ENCODE measurements around the gene CDK5RAP2. TPM values are rescaled to one million over a fixed set of nuclear protein-coding genes. Genes with fewer than 3 reads are reported as not detected.
A peak's percentile ranks its signal among the peaks of the same experiment; 100 is the strongest.

Gene CDK5RAP2
- total RNA-seq, 1 donor from 2014 or later, result 33.6 TPM

DNA sequence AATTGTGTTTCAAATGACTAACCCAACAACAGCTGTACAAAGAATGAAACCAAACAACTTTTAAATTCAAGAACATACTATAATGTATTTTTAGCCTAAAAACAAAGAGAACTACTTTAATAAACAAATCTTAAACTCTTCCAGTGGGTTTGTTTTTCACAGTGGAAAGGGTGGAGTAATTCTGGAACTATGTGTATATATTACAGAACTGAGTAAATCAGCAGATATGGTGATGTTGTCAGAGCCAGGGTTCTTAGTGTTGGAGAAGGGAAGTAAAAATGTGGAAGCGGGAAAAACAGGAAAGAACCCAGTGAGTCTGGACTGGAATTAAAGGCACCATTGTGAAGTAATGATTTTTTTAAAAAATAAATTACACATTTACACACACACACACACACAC, 144.9 kb downstream of the CDK5RAP2 start:
- intact Hi-C loops (cut with DNase I), result no loop called here
- H3K36me3 ChIP-seq, result peaks cover 7 to 16% of the 10 kb centered on the region in 2 donors
- no peak overlapping the region for H3K27ac ChIP-seq
- H3K4me3 ChIP-seq, result no peak overlapping the region
- TF ChIP-seq, protein P1, sequence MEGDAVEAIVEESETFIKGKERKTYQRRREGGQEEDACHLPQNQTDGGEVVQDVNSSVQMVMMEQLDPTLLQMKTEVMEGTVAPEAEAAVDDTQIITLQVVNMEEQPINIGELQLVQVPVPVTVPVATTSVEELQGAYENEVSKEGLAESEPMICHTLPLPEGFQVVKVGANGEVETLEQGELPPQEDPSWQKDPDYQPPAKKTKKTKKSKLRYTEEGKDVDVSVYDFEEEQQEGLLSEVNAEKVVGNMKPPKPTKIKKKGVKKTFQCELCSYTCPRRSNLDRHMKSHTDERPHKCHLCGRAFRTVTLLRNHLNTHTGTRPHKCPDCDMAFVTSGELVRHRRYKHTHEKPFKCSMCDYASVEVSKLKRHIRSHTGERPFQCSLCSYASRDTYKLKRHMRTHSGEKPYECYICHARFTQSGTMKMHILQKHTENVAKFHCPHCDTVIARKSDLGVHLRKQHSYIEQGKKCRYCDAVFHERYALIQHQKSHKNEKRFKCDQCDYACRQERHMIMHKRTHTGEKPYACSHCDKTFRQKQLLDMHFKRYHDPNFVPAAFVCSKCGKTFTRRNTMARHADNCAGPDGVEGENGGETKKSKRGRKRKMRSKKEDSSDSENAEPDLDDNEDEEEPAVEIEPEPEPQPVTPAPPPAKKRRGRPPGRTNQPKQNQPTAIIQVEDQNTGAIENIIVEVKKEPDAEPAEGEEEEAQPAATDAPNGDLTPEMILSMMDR (IDR thresholded peaks at IDR 0.05), result no peak
- no peaks in the 10 kb centered on the region for H3K27me3 ChIP-seq
- H3K4me1 ChIP-seq, result peaks cover 0 to 3% of the 10 kb centered on the region in 2 donors
- DNase-seq (ENCODE audit: low spot score in 2 of 2), result no peak
- H3K9me3 ChIP-seq, result no peaks in the 10 kb centered on the region

DNA sequence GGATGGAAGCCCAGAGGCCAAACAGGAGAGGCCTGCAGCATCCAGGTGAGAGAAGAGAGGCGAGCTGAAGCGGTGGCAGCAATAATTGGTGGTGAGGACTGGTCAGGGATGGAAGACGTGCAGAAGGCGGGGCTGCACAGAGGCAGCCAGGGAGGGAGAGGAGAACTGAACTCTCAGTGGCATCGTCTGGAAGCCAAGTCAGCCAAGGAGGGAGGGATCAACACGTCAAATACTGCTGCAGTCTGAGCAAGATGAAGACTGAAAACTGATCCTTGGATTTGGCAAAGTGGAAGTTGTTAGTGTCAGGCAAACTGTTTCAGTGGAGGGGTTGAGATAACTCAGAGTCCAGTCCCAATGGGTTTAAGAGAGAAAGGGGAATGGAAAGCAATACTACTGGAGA, 145.4 kb downstream of the CDK5RAP2 start:
- DNase-seq (ENCODE audit: low spot score in 2 of 2), result no peak
- intact Hi-C loops (cut with DNase I), result no loop called here
- peaks cover 7 to 14% of the 10 kb centered on the region in 2 donors for H3K36me3 ChIP-seq
- H3K27ac ChIP-seq, result peak overlapping the region in 1 of 2 donors; percentile 40
- H3K4me3 ChIP-seq, result no peak overlapping the region
- H3K27me3 ChIP-seq, result no peaks in the 10 kb centered on the region
- H3K4me1 ChIP-seq, result peaks cover 0 to 3% of the 10 kb centered on the region in 2 donors
- TF ChIP-seq, protein P1 (IDR thresholded peaks at IDR 0.05), result no peak
- no peaks in the 10 kb centered on the region for H3K9me3 ChIP-seq

DNA sequence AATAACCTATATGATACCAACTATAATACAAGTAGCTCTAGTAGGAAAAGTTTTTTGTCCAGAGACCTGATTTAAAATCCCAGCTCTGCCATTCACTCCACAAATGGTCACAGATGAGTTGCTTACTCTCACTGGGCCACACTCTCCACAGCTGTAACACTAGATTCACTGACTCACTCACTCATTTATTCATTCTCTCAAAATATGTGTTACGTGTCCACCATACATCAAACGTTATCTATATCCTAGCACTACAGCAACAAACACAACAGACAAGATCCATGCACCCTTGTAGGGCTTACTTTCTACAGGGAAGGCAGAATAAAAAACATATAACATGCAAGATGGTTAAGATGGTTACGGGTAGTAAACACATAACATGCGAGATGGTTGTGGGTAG, 146.3 kb downstream of the CDK5RAP2 start:
- Histone ChIP-seq H3K36me3 (peaks cover 0 to 6% of the 10 kb centered on the region in 2 donors), H3K27me3 (no peaks in the 10 kb centered on the region), H3K4me3 (no peak overlapping the region), H3K27ac (no peak overlapping the region), H3K4me1 (peaks cover 0 to 3% of the 10 kb centered on the region in 2 donors), H3K9me3 (no peaks in the 10 kb centered on the region)
- DNase-seq (ENCODE audit: low spot score in 2 of 2), result no peak
- TF ChIP-seq, protein P1 (IDR thresholded peaks at IDR 0.05), result no peak
- intact Hi-C loops (cut with DNase I), result no loop called here

DNA sequence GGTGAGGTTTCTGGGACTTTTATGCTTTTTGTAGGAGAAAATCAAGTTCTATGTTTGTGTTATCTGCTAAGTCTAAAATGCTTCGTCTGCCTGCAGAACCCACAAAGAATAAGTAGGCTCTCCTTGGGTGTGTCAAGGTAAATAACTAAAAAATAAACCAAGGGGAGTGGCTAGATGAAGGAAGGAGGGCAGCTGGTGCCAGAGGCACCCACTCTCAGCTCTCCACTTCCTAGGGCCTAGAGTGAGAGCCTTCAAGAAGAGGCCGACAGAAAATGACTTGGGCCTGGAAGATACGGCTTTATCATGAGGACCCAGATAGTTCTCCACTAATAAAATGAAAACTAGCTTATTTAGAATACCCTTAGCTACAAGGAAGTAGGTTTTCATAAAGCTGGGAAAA, 147.4 kb downstream of the CDK5RAP2 start:
- Histone ChIP-seq H3K27me3 (no peaks in the 10 kb centered on the region), H3K36me3 (no peaks in the 10 kb centered on the region), H3K4me3 (no peak overlapping the region), H3K9me3 (no peaks in the 10 kb centered on the region), H3K27ac (no peak overlapping the region), H3K4me1 (peaks cover 0 to 3% of the 10 kb centered on the region in 2 donors)
- no peak for DNase-seq (ENCODE audit: low spot score in 2 of 2)
- intact Hi-C loops (cut with DNase I), result no loop called here
- TF ChIP-seq, protein P1 (IDR thresholded peaks at IDR 0.05), result no peak

DNA sequence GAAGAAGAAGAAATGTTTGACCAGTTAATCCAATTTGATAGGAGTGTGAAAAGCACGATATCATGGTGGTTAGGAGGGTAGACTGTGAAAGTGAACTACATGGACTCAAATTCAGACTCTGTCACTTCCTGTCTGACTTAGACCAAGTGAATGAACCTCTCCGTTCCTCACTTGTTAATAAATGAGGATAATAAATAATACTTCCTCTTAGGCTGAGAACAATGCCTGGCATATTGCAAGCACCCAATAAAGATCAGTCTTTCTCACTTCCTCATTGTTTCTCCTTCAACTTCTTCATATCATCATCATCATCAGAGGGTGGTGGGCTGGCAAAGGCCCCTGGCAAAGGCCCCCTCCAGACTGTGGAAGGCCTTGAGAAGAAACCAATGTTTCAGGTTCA, 148.7 kb downstream of the CDK5RAP2 start:
- H3K4me1 ChIP-seq, result peaks cover 0 to 3% of the 10 kb centered on the region in 2 donors
- no peak overlapping the region for H3K27ac ChIP-seq
- intact Hi-C loops (cut with DNase I), result no loop called here
- H3K27me3 ChIP-seq, result no peaks in the 10 kb centered on the region
- H3K36me3 ChIP-seq, result peaks cover 0 to 8% of the 10 kb centered on the region in 2 donors
- TF ChIP-seq, protein P1 (IDR thresholded peaks at IDR 0.05), result no peak
- no peak overlapping the region for H3K4me3 ChIP-seq
- no peak for DNase-seq (ENCODE audit: low spot score in 2 of 2)
- H3K9me3 ChIP-seq, result no peaks in the 10 kb centered on the region

DNA sequence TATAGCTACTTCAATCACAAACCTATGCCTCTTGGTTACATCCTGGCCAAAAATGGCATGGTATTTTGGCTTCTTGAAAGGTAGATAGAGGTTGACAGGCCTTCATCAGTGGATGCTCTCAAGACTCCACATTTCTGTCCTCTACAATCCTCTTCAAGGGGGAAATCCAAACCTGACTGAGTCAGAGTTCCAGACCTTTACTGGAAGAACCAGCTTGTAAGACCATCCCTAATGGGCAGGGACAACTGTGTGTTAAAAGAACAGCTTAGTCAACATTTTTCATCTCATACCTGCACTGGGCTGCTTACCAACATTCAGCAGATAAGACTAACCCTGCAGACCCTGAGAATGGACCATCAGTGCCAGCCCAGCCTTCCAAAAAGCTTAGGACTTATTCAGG, 155.7 kb downstream of the CDK5RAP2 start:
- H3K27me3 ChIP-seq, result no peaks in the 10 kb centered on the region
- no peak overlapping the region for H3K4me3 ChIP-seq
- no peak overlapping the region for H3K27ac ChIP-seq
- H3K36me3 ChIP-seq, result peaks cover 7 to 47% of the 10 kb centered on the region in 2 donors
- no peak for DNase-seq (ENCODE audit: low spot score in 2 of 2)
- H3K4me1 ChIP-seq, result no peaks in the 10 kb centered on the region
- intact Hi-C loops (cut with DNase I), result no loop called here
- TF ChIP-seq, protein P1 (IDR thresholded peaks at IDR 0.05), result no peak
- no peaks in the 10 kb centered on the region for H3K9me3 ChIP-seq

Data from ascending aorta (tissue), 2 donors.